T-cell (primary cell): ENCODE results near the gene MLLT10. TPM values are rescaled to one million over a fixed set of nuclear protein-coding genes. Genes with fewer than 3 reads are reported as not detected.

Source experiments
- ATAC-seq, 4 experiments: fragments of 200-7000 bp in 3 of 4; fragments of 150-1000 bp in 1 of 4; cut with Tn5 transposase; replicated peaks in 1 of 4; 1 replicate in 3 of 4; 2 replicates in 1 of 4; pipeline ENCODE4 v1.10.0; 2021; ENCODE audit warnings: moderate library complexity in 3 of 4, mild to moderate bottlenecking in 2 of 4, moderate number of reproducible peaks in 1 of 4
- CTCF ChIA-PET, 2 donors: fragments of 300-600 bp; sonication (Branson Sonifier 250); formaldehyde crosslinking; loops; one replicate each; lab custom pipeline; 2022; ENCODE audit warnings: antibody characterized with exemption in 2 of 2; lab: Charles Lee
- POLR2A ChIA-PET, 2 donors: fragments of 300-600 bp; sonication (Branson Sonifier 250); formaldehyde crosslinking; loops; one replicate each; lab custom pipeline; 2022; ENCODE audit warnings: antibody characterized with exemption in 2 of 2; lab: Charles Lee
- DNase-seq, 35 experiments: peaks; one replicate each; pipeline versions ENCODE4 v3.0.0 to v3.0.0-alpha.2; 2013 to 2023
- H3K27ac ChIP-seq: one replicate; pipeline ENCODE4 v1.5.1; 2013; ENCODE audit warnings: low read length
- H3K27me3 ChIP-seq, 2 experiments: replicated peaks in 1 of 2; 1 replicate in 1 of 2; 2 replicates in 1 of 2; pipeline versions ENCODE4 v1.6.1 to v1.7.0; 2013; ENCODE audit warnings: low read length in 1 of 2, mixed read lengths in 1 of 2; ENCODE audit not compliant: control insufficient read depth in 2 of 2, insufficient read depth in 2 of 2; ENCODE audit errors: extremely low read depth in 1 of 2
- H3K36me3 ChIP-seq, 2 donors: 1 replicate in 1 of 2; 2 replicates in 1 of 2; pipeline versions ENCODE4 v1.6.1 to v1.7.0; 2013; ENCODE audit warnings: low read length in 1 of 2; ENCODE audit not compliant: control insufficient read depth in 2 of 2, insufficient read depth in 1 of 2; ENCODE audit errors: extremely low read depth in 1 of 2
- H3K4me1 ChIP-seq, 2 experiments: 1 replicate in 1 of 2; 2 replicates in 1 of 2; pipeline versions ENCODE4 v1.6.1 to v1.7.0; 2013; ENCODE audit warnings: low read length in 2 of 2, mixed read lengths in 1 of 2; ENCODE audit not compliant: insufficient read depth in 2 of 2, control insufficient read depth in 1 of 2; ENCODE audit errors: extremely low read depth in 1 of 2
- H3K4me3 ChIP-seq, 2 donors: 1 replicate in 1 of 2; 2 replicates in 1 of 2; pipeline versions ENCODE4 v1.5.1 to v1.7.0; 2013; ENCODE audit warnings: mild to moderate bottlenecking in 2 of 2, low read length in 1 of 2, moderate library complexity in 1 of 2; ENCODE audit not compliant: control insufficient read depth in 1 of 2; ENCODE audit errors: extremely low read depth in 1 of 2
- H3K9me3 ChIP-seq: 2 replicates; pipeline ENCODE4 v1.7.0; 2013
- H3K27ac Mint-ChIP-seq, 2 donors: one replicate each; pipeline ENCODE4 v1.8.0; 2020 to 2021; ENCODE audit warnings: mild to moderate bottlenecking in 2 of 2, mixed read lengths in 2 of 2
- H3K27me3 Mint-ChIP-seq, 2 donors: one replicate each; pipeline ENCODE4 v1.8.0; 2021 to 2022; ENCODE audit warnings: mixed read lengths in 2 of 2
- H3K36me3 Mint-ChIP-seq: one replicate; pipeline ENCODE4 v1.8.0; 2021; ENCODE audit warnings: mixed read lengths
- H3K4me1 Mint-ChIP-seq, 3 donors: one replicate each; pipeline ENCODE4 v1.8.0; 2020 to 2022; ENCODE audit warnings: mixed read lengths in 3 of 3, mild to moderate bottlenecking in 1 of 3
- H3K4me3 Mint-ChIP-seq, 3 donors: one replicate each; pipeline ENCODE4 v1.8.0; 2020 to 2022; ENCODE audit warnings: mild to moderate bottlenecking in 3 of 3, mixed read lengths in 3 of 3, moderate library complexity in 3 of 3
- H3K9me3 Mint-ChIP-seq, 3 donors: one replicate each; pipeline ENCODE4 v1.8.0; 2020 to 2022; ENCODE audit warnings: mixed read lengths in 3 of 3
- WGBS: methylation state at CpG from one replicate; pipeline ENCODE4 v1.1.5; 2013; ENCODE audit warnings: missing lambda C conversion rate; ENCODE audit not compliant: insufficient coverage; 5-methylcytosine and 5-hydroxymethylcytosine counted together
- total RNA-seq, 35 experiments: library from RNA in 6 of 35; stranded (reverse) in 6 of 35; fragments of 120-200 nt in 1 of 35; gene quantifications; one replicate each; pipeline versions ENCODE4 v1.2.1 to v1.2.4 and lab custom pipeline; 2013 to 2026

Gene MLLT10
- total RNA-seq, 5 donors from 2014 or later (not counting 1 experiment from before 2014, with no cell fraction given), result 57.7 to 76.5 (median 66.1) TPM

DNA sequence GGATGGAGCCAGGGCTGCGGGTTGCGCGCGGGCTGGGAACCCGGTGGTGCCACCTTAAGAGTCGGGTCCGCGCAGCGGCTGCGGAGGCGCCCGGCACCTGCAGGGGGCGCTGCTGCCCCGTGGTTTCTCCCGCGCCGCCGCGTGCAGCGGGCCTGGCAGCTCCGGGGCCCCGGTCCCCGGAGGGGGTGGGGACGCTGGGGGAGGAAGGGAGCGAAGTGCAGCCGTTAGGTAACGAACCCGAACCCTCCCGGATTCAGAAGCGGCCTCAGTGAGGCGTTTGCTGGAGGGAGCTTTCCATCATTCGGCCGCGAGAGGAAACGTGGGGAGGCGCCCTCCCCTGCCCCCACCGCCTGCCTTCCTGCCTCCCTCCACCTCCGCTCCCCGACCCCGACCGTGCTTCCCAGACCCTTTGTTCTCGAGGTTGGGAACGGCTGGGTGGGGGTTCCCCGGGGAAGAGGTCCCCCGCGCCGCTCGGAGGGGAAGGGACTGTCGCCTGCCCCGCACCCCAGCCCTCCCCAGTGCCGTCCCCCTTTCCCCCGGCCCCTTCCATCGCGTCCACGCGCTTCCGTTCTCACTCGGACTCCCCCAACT is 38.2 kb upstream of the MLLT10 start:
- Histone ChIP-seq H3K36me3 (no peaks in the 10 kb centered on the region), H3K27me3 (peaks cover 0 to 55% of the 10 kb centered on the region in 2 experiments), H3K9me3 (no peaks in the 10 kb centered on the region), H3K4me1 (peaks cover 12 to 47% of the 10 kb centered on the region in 2 experiments), H3K4me3 (peak overlapping the region; percentile 61 to 92), H3K27ac (no peak overlapping the region)
- no peaks in the 10 kb centered on the region for H3K36me3 Mint-ChIP-seq
- H3K9me3 Mint-ChIP-seq, result no peaks in the 10 kb centered on the region
- POLR2A ChIA-PET, result no interaction called here
- peak; percentile 66 to 92 (median 81) for DNase-seq
- peak overlapping the region; percentile 82 to 88 (median 87) for H3K4me3 Mint-ChIP-seq
- peaks cover 33 to 56% of the 10 kb centered on the region in 2 donors for H3K27me3 Mint-ChIP-seq
- peak; percentile 85 to 89 (median 87) for ATAC-seq
- peaks cover 22 to 26% (median 25%) of the 10 kb centered on the region in 3 donors for H3K4me1 Mint-ChIP-seq
- 3% methylated on average over 18 of the region's 58 CpGs for WGBS
- peak overlapping the region in 1 of 2 donors; percentile 55 for H3K27ac Mint-ChIP-seq
- CTCF ChIA-PET, result interaction anchor here (0.5 to 3.3 kb wide), 24 partner anchors 16 to 1494 kb away, joined by 3 to 16 read pairs (median 4); partner anchors contain the start of genes SKIDA1 (in 2 of the 2), COMMD3 (in 1 of the 2) and MLLT10 (in 1 of the 2)

DNA sequence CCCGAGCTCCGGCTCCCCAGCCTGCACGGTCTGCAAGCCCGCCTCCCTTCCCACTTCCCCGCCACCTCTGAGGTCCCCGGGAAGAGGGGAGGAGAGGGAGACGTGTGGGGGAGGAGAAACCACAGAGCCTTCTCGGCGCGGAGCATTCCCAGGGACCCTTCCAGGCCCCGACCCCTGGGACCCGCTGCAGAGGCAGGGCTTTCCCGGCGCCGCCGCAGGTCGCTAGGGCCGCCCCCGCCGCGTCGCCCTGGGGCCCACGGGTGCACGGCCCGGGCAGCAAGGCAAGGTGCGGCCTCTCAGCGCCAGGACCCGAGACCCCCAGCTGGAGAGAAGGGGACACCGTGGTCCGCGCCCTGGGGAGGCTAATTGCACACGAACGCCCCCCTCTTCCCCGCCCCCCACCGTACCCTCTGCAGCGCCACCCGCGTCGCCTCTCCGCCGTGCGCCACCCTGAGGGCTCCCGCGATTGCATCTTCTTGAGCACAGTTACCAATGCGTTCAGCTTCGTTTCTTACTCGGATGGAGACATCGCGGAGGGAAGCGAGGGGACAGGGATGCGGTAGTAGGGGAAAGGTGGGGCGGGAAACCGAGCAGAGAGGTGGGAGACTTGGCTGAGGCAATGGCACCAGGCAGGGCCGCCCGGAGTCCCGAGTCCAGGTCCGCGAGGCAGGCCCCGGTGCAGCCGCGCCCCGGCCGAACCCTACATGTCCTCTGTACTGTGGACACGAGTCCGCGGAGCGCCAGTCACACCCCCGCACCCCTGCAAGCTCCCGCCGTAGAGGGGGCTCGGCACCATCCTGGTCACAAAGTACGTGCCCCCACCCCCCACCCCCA is 37.5 kb upstream of the MLLT10 start:
- H3K27me3 Mint-ChIP-seq, result peaks cover 38 to 56% of the 10 kb centered on the region in 2 donors
- peak overlapping the region; percentile 61 to 92 for H3K4me3 ChIP-seq
- no peak overlapping the region for H3K27ac ChIP-seq
- no peaks in the 10 kb centered on the region for H3K36me3 Mint-ChIP-seq
- no peak overlapping the region for H3K27ac Mint-ChIP-seq
- peaks cover 0 to 61% of the 10 kb centered on the region in 2 experiments for H3K27me3 ChIP-seq
- ATAC-seq, result peak; percentile 52 to 66 (median 60)
- no peaks in the 10 kb centered on the region for H3K36me3 ChIP-seq
- POLR2A ChIA-PET, result interaction anchor here (0.6 to 0.7 kb wide), 2 partner anchors 24 to 1118 kb away, joined by 3 to 11 read pairs; no protein-coding TSS in a partner anchor
- CTCF ChIA-PET, result interaction anchor here (0.5 to 3.3 kb wide), 31 partner anchors 10 to 1577 kb away, joined by 3 to 16 read pairs (median 4); partner anchors contain the start of genes SKIDA1 (in 2 of the 2) and MLLT10 (in 1 of the 2)
- DNase-seq, result peak in 28 of 35 experiments; percentile 33 to 74 (median 51)
- H3K4me1 Mint-ChIP-seq, result peaks cover 22 to 27% (median 25%) of the 10 kb centered on the region in 3 donors
- under 1% methylated on average over 54 of the region's 72 CpGs for WGBS
- no peaks in the 10 kb centered on the region for H3K9me3 Mint-ChIP-seq
- H3K4me3 Mint-ChIP-seq, result peak overlapping the region; percentile 79 to 88 (median 82)
- peaks cover 12 to 47% of the 10 kb centered on the region in 2 experiments for H3K4me1 ChIP-seq
- no peaks in the 10 kb centered on the region for H3K9me3 ChIP-seq

DNA sequence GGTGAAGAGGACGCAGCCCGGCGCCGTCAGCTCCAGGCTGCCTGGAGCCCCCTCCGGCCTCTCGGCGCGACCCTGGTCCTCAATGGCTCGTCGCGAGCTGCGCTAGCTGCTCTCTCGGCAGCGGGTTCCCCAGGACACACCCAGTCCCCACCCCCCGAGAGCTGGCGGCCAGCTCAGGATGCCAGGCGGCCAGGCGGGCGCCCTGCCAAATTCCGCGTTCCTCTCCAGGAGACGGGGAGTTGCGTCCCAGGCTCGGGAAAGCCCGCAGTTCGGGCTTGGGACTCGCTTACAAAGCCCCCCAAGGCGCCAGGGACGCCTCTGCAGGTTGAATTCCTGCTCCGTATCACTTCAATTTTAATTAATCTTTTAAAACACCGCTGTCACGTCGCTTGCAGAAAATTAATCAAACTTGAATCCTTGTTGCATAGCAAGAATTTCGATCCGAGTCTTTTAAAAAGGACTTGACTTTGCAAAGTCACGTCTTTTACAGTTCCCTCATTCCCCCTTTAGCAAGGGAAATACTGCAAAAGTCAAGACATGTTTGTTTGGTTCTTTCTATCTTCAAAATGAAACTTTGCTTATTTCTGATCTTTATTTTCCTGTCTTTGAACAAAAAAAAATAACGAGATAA is 36.7 kb upstream of the MLLT10 start:
- H3K36me3 ChIP-seq, result no peaks in the 10 kb centered on the region
- ChIA-PET CTCF (interaction anchor here (0.6 to 3.3 kb wide), 20 partner anchors 10 to 1576 kb away, joined by 3 to 16 read pairs (median 5); partner anchors contain the start of genes MLLT10 (in 1 of the 2) and SKIDA1 (in 1 of the 2)), POLR2A (interaction anchor here in 1 of 2 donors (0.7 kb wide), 1 partner anchor 1117 kb away, joined by 11 read pairs; no protein-coding TSS in a partner anchor)
- Mint-ChIP-seq H3K4me3 (peak overlapping the region; percentile 62 to 71 (median 66)), H3K27ac (peak overlapping the region in 1 of 2 donors; percentile 47), H3K9me3 (no peaks in the 10 kb centered on the region), H3K27me3 (peaks cover 38 to 54% of the 10 kb centered on the region in 2 donors), H3K36me3 (no peaks in the 10 kb centered on the region), H3K4me1 (peaks cover 22 to 27% (median 25%) of the 10 kb centered on the region in 3 donors)
- H3K4me3 ChIP-seq, result peak overlapping the region; percentile 61 to 92
- H3K27ac ChIP-seq, result no peak overlapping the region
- ATAC-seq, result no peak
- H3K4me1 ChIP-seq, result peaks cover 12 to 47% of the 10 kb centered on the region in 2 experiments
- 2% methylated on average over 29 of the region's 37 CpGs for WGBS
- H3K9me3 ChIP-seq, result no peaks in the 10 kb centered on the region
- peaks cover 0 to 62% of the 10 kb centered on the region in 2 experiments for H3K27me3 ChIP-seq
- DNase-seq, result peak in 4 of 35 experiments; percentile 12 to 49 (median 18)

DNA sequence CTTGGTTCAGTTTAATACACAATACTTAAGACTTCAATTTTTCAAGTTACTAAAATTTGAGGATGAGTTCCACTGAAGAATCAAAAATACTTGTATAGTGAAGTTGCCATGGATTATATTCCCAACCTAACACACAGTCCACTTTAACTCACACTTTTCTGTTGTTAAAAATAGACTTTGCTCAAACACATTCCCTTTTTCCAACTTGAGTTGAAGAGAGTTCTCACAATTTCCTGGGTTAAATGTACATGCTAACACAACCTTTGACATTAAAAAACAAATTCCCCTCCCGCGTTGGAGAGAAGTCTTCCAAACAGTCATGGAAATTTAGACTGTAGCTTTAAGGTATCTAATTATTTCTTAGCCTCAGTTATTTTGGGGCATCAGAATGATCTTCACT is 35.7 kb upstream of the MLLT10 start:
- no CpG with 5 or more reads among the region's 2 CpGs for WGBS
- Histone ChIP-seq H3K27me3 (peaks cover 0 to 61% of the 10 kb centered on the region in 2 experiments), H3K36me3 (no peaks in the 10 kb centered on the region), H3K4me3 (no peak overlapping the region), H3K4me1 (peaks cover 12 to 47% of the 10 kb centered on the region in 2 experiments), H3K9me3 (no peaks in the 10 kb centered on the region), H3K27ac (no peak overlapping the region)
- ChIA-PET POLR2A (no interaction called here), CTCF (interaction anchor here (1.0 to 3.3 kb wide), 2 partner anchors 21 to 455 kb away, joined by 4 to 16 read pairs; no protein-coding TSS in a partner anchor)
- Mint-ChIP-seq H3K27ac (peak overlapping the region in 1 of 2 donors; percentile 47), H3K4me3 (peak overlapping the region in 2 of 3 donors; percentile 15 to 66), H3K27me3 (peaks cover 38 to 54% of the 10 kb centered on the region in 2 donors), H3K9me3 (no peaks in the 10 kb centered on the region), H3K36me3 (no peaks in the 10 kb centered on the region), H3K4me1 (peaks cover 22 to 27% (median 25%) of the 10 kb centered on the region in 3 donors)
- no peak for ATAC-seq
- no peak for DNase-seq

DNA sequence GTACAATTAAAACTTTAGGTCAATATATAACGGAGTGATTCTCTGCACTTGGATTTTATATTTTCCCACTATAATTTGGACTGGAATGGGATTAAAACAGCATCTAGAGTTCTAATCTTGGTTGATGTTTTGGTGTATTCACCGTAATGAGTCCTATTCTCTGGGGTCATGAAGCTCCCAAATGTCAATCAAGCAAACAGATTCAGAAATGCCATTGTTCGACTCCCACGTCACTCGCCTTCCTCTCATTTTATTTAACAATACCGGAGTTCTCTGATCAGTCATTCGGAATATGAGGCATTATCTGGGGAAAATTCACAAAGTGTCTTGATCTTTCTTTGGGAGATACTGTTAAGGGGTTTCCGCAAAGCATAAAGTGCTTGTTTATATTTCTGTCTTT is 35.0 kb upstream of the MLLT10 start:
- Mint-ChIP-seq H3K4me3 (peak overlapping the region in 1 of 3 donors; percentile 4), H3K9me3 (no peaks in the 10 kb centered on the region), H3K4me1 (peaks cover 19 to 26% (median 21%) of the 10 kb centered on the region in 3 donors), H3K27me3 (peaks cover 31 to 50% of the 10 kb centered on the region in 2 donors), H3K27ac (peak overlapping the region in 1 of 2 donors; percentile 53), H3K36me3 (no peaks in the 10 kb centered on the region)
- Histone ChIP-seq H3K4me3 (no peak overlapping the region), H3K9me3 (no peaks in the 10 kb centered on the region), H3K4me1 (peaks cover 12 to 44% of the 10 kb centered on the region in 2 experiments), H3K36me3 (no peaks in the 10 kb centered on the region), H3K27ac (no peak overlapping the region), H3K27me3 (peaks cover 0 to 55% of the 10 kb centered on the region in 2 experiments)
- ATAC-seq, result no peak
- ChIA-PET CTCF (no interaction called here), POLR2A (no interaction called here)
- WGBS, result no CpG with 5 or more reads among the region's 8 CpGs
- no peak for DNase-seq
